ENCODE data around the gene ROS1. TPM values are rescaled to one million over a fixed set of nuclear protein-coding genes. Genes with fewer than 3 reads are reported as not detected.
A peak's percentile ranks its signal among the peaks of the same experiment; 100 is the strongest.

Gene ROS1
- total RNA-seq, 1 donor from 2014 or later: not detected

DNA sequence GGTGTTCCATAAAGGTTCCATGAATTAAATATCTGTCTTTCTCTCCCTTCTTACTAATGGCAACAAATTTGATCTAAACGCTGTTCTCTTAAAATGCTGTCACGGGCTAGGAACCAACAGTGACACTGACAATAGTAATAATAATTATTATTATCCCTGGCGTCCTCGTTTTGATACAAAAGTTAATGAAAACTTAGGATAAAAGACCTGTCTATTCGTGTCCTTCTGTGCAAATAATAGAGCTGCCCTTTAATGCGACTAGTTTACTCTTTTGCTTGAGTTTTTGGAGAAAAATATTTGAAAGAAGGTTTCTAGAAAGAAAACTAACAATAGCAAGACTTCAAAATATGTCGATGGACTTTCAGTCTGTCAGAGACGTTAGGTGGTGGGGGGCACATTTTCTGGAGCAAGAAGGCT lies 156.1 kb downstream of the ROS1 start:
- H3K9me3 Mint-ChIP-seq: no peaks in the 10 kb centered on the region
- H3K27ac Mint-ChIP-seq (ENCODE audit: unreplicated experiment): no peak overlapping the region
- no peaks in the 10 kb centered on the region for H3K36me3 Mint-ChIP-seq (ENCODE audit: low read depth)
- H3K4me1 Mint-ChIP-seq: peaks cover 6% of the 10 kb centered on the region
- peaks cover 97% of the 10 kb centered on the region for H3K27me3 Mint-ChIP-seq (ENCODE audit: low read depth)
- no peak for TF ChIP-seq CTCF (conservative IDR thresholded peaks at IDR 0.05)
- H3K4me3 Mint-ChIP-seq: peak overlapping the region; percentile 43
- DNase-seq (ENCODE audit: low read depth, low spot score): no peak

DNA sequence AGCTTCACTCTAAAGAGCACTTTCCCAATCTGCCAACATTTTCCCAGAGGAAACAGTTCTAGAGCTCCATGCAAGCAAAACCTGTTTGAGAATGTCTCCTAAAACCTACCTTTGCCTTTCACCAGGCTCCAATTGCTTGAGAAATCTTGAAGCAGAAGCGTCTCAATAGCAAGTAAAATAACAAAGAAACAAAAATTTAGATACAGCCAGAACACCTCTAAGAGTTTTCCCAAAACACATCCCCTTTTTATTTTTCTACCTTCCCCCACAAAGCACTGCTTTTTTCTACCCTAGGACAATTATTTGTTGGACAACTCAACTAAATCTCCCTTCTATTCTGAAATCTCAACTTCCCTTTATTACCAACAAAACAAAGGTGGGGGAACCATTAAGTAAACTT lies 156.8 kb downstream of the ROS1 start:
- peaks cover 97% of the 10 kb centered on the region for H3K27me3 Mint-ChIP-seq (ENCODE audit: low read depth)
- no peaks in the 10 kb centered on the region for H3K9me3 Mint-ChIP-seq
- peaks cover 9% of the 10 kb centered on the region for H3K4me1 Mint-ChIP-seq
- H3K36me3 Mint-ChIP-seq (ENCODE audit: low read depth): no peaks in the 10 kb centered on the region
- no peak overlapping the region for H3K27ac Mint-ChIP-seq (ENCODE audit: unreplicated experiment)
- peak overlapping the region; percentile 41 for H3K4me3 Mint-ChIP-seq
- no peak for TF ChIP-seq CTCF (conservative IDR thresholded peaks at IDR 0.05)
- DNase-seq (ENCODE audit: low read depth, low spot score): no peak

DNA sequence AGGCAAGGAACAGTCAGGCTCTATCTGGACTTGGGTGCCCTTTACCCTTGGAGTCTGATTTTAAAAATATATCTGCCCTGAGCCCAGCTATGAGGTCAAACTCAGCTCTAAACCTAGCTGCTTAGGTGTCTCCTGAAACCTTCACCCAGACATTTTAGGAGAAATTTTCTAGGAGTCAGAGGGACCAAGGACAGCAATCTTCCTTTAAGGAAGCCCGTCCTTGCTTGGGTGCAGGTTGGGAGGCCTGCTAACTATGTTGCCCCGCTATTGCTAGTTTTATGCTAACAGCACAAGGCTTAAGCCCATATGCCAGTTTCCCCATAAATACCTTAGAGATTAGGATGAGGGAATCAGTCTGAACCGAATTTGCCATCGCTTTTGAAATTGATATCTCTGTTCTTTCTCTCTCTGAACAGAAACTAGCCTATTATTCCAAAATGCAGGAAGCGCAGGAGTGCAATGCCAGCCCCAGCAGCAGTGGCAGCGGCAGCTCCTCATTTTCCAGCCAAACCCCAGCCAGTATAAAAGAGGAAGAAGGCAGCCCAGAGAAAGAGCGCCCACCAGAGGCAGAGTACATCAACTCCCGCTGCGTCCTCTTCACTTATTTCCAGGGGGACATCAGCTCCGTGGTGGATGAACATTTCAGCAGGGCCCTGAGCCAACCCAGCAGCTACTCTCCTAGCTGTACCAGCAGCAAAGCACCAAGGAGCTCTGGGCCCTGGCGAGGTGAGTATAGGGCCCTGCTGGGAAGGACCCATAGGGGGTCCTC lies 157.8 kb downstream of the ROS1 start:
- Mint-ChIP-seq H3K27ac (ENCODE audit: unreplicated experiment) (no peak overlapping the region), H3K4me1 (peaks cover 9% of the 10 kb centered on the region), H3K9me3 (no peaks in the 10 kb centered on the region), H3K27me3 (ENCODE audit: low read depth) (peaks cover 97% of the 10 kb centered on the region), H3K4me3 (peak overlapping the region; percentile 46), H3K36me3 (ENCODE audit: low read depth) (no peaks in the 10 kb centered on the region)
- DNase-seq (ENCODE audit: low read depth, low spot score): no peak
- peak; percentile 30 for TF ChIP-seq CTCF (conservative IDR thresholded peaks at IDR 0.05)

DNA sequence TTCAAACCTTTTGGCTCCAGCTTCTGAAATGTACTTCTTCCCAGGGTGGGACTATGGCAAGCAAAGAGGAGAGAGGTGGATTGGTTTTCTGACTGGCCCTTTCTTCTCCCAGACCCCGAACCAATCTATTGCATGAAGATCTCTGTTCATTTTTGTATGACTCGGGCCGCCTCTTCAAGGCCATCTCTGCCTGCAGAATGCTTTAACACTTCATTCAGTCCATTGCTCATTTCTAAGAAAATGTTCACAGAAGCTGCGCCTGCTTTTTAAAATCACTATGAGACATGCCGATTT lies 158.7 kb downstream of the ROS1 start:
- Mint-ChIP-seq H3K27ac (ENCODE audit: unreplicated experiment) (no peak overlapping the region), H3K36me3 (ENCODE audit: low read depth) (peaks cover 2% of the 10 kb centered on the region), H3K27me3 (ENCODE audit: low read depth) (peaks cover 97% of the 10 kb centered on the region), H3K4me3 (peak overlapping the region; percentile 44), H3K9me3 (peaks cover 3% of the 10 kb centered on the region), H3K4me1 (peaks cover 9% of the 10 kb centered on the region)
- no peak for TF ChIP-seq CTCF (conservative IDR thresholded peaks at IDR 0.05)
- DNase-seq (ENCODE audit: low read depth, low spot score): no peak

GRCh38 chr6:117266257-117267053 lies 159.3 kb downstream of the ROS1 start:
- Mint-ChIP-seq H3K27ac (ENCODE audit: unreplicated experiment) (no peak overlapping the region), H3K9me3 (peaks cover 3% of the 10 kb centered on the region)

More at GRCh38 chr6:117266257-117267053, 159.3 kb downstream of the ROS1 start:
- peaks cover 97% of the 10 kb centered on the region for H3K27me3 Mint-ChIP-seq (ENCODE audit: low read depth)
- peaks cover 9% of the 10 kb centered on the region for H3K4me1 Mint-ChIP-seq
- DNase-seq (ENCODE audit: low read depth, low spot score): no peak
- peak overlapping the region; percentile 50 for H3K4me3 Mint-ChIP-seq
- H3K36me3 Mint-ChIP-seq (ENCODE audit: low read depth): peaks cover 2% of the 10 kb centered on the region
- no peak for TF ChIP-seq CTCF (conservative IDR thresholded peaks at IDR 0.05)

Data from neural crest cell (in vitro differentiated cells).